HepG2 (cell line): Measurements from ENCODE around the gene MRNIP. TPM values are rescaled to one million over a fixed set of nuclear protein-coding genes. Genes with fewer than 3 reads are reported as not detected.

ENCODE experiments used
- ATRX ChIP-seq: sonication (generic); formaldehyde crosslinking; IDR thresholded peaks from 2 replicates; pipeline ENCODE4 v1.4.0; 2020; ENCODE audit warnings: missing genetic modification reagents, borderline replicate concordance
- BCL6 ChIP-seq: IDR thresholded peaks from 2 replicates; pipeline ENCODE4 v1.6.1; 2016; ENCODE audit warnings: missing genetic modification reagents, missing compliant biosample characterization
- CC2D1A ChIP-seq: sonication (generic); formaldehyde crosslinking; IDR thresholded peaks from 2 replicates; pipeline ENCODE4 v1.8.1; 2023; ENCODE audit warnings: mild to moderate bottlenecking, missing genetic modification reagents
- CREBL2 ChIP-seq: sonication (generic); formaldehyde crosslinking; IDR thresholded peaks from 2 replicates; pipeline ENCODE4 v1.8.1; 2023; ENCODE audit warnings: missing genetic modification reagents, mild to moderate bottlenecking, borderline replicate concordance
- DBP ChIP-seq: sonication (generic); formaldehyde crosslinking; IDR thresholded peaks from 2 replicates; pipeline ENCODE4 v1.4.0; 2020; ENCODE audit warnings: missing genetic modification reagents; ENCODE audit errors: not compliant biosample characterization
- FOSL1 ChIP-seq: sonication (generic); formaldehyde crosslinking; IDR thresholded peaks from 2 replicates; pipeline ENCODE4 v1.9.0; 2021; ENCODE audit warnings: missing genetic modification reagents, borderline replicate concordance
- HCFC1 ChIP-seq: fragments of 150-350 bp; IDR thresholded peaks from 2 replicates; pipeline ENCODE4 v1.6.1; 2014; ENCODE audit warnings: low read depth, low read length
- HDAC2 ChIP-seq: sonication (generic); formaldehyde crosslinking; IDR thresholded peaks from 2 replicates; pipeline ENCODE4 v1.4.0; 2020; ENCODE audit warnings: missing genetic modification reagents
- IKZF1 ChIP-seq: fragments of 450-650 bp; IDR thresholded peaks from 2 replicates; pipeline ENCODE4 v1.7.1; 2016
- IKZF5 ChIP-seq: IDR thresholded peaks from 2 replicates; pipeline ENCODE4 v1.6.1; 2018; ENCODE audit warnings: missing genetic modification reagents, mild to moderate bottlenecking, missing compliant biosample characterization
- IRF1 ChIP-seq: sonication (generic); formaldehyde crosslinking; IDR thresholded peaks from 2 replicates; pipeline ENCODE4 v1.4.0; 2020; ENCODE audit warnings: low read depth, mild to moderate bottlenecking, missing genetic modification reagents
- KDM5B ChIP-seq: sonication (generic); formaldehyde crosslinking; IDR thresholded peaks from 2 replicates; pipeline ENCODE4 v1.4.0; 2020; ENCODE audit warnings: missing genetic modification reagents, mild to moderate bottlenecking, borderline replicate concordance
- KLF16 ChIP-seq, 2 experiments: sonication (generic) in 1 of 2; formaldehyde crosslinking in 1 of 2; IDR thresholded peaks; 2 replicates each; pipeline versions ENCODE4 v1.6.1 to v1.8.0; 2016 to 2023; ENCODE audit warnings: missing genetic modification reagents in 2 of 2, missing compliant biosample characterization in 1 of 2
- NCOA1 ChIP-seq: sonication (generic); formaldehyde crosslinking; IDR thresholded peaks from 2 replicates; pipeline ENCODE4 v1.9.0; 2021; ENCODE audit warnings: missing genetic modification reagents
- PAX8 ChIP-seq: sonication (generic); formaldehyde crosslinking; IDR thresholded peaks from 2 replicates; pipeline ENCODE4 v1.8.0; 2022; ENCODE audit warnings: mild to moderate bottlenecking, missing genetic modification reagents, borderline replicate concordance
- RFXAP ChIP-seq: sonication (generic); formaldehyde crosslinking; IDR thresholded peaks from 2 replicates; pipeline ENCODE4 v1.4.0; 2020; ENCODE audit warnings: missing genetic modification reagents, borderline replicate concordance
- YEATS4 ChIP-seq: sonication (generic); formaldehyde crosslinking; IDR thresholded peaks from 2 replicates; pipeline ENCODE4 v1.4.0; 2020; ENCODE audit warnings: missing genetic modification reagents, borderline replicate concordance
- ZKSCAN5 ChIP-seq: sonication (generic); formaldehyde crosslinking; IDR thresholded peaks from 2 replicates; pipeline ENCODE4 v1.5.1; 2020; ENCODE audit warnings: mild to moderate bottlenecking, missing genetic modification reagents
- ZMYM3 ChIP-seq: sonication (generic); formaldehyde crosslinking; IDR thresholded peaks from 2 replicates; pipeline ENCODE4 v1.5.1; 2020; ENCODE audit warnings: mild to moderate bottlenecking, missing genetic modification reagents
- ZNF10 ChIP-seq: sonication (generic); formaldehyde crosslinking; IDR thresholded peaks from 2 replicates; pipeline ENCODE4 v1.4.0; 2020; ENCODE audit warnings: mild to moderate bottlenecking, low read depth, missing genetic modification reagents, borderline replicate concordance
- ZNF143 ChIP-seq: sonication (generic); formaldehyde crosslinking; IDR thresholded peaks from 2 replicates; pipeline ENCODE4 v1.4.0; 2020; ENCODE audit warnings: missing genetic modification reagents
- ZNF230 ChIP-seq: sonication (generic); formaldehyde crosslinking; IDR thresholded peaks from 2 replicates; pipeline ENCODE4 v1.4.0; 2020; ENCODE audit warnings: mild to moderate bottlenecking, missing genetic modification reagents
- ZNF264 ChIP-seq: sonication (generic); formaldehyde crosslinking; IDR thresholded peaks from 2 replicates; pipeline ENCODE4 v1.4.0; 2020; ENCODE audit warnings: missing genetic modification reagents
- ZNF33A ChIP-seq: sonication (generic); formaldehyde crosslinking; IDR thresholded peaks from 2 replicates; pipeline ENCODE4 v1.5.1; 2020; ENCODE audit warnings: missing genetic modification reagents, mild to moderate bottlenecking, moderate library complexity, borderline replicate concordance
- ZNF367 ChIP-seq: sonication (generic); formaldehyde crosslinking; IDR thresholded peaks from 2 replicates; pipeline ENCODE4 v1.4.0; 2020; ENCODE audit warnings: missing genetic modification reagents, borderline replicate concordance
- ZNF543 ChIP-seq: sonication (generic); formaldehyde crosslinking; IDR thresholded peaks from 2 replicates; pipeline ENCODE4 v1.4.0; 2020; ENCODE audit warnings: mild to moderate bottlenecking, missing genetic modification reagents
- ZNF660 ChIP-seq: sonication (generic); formaldehyde crosslinking; IDR thresholded peaks from 2 replicates; pipeline ENCODE4 v1.5.1; 2020; ENCODE audit warnings: mild to moderate bottlenecking, low read depth, missing genetic modification reagents, borderline replicate concordance
- ZSCAN22 ChIP-seq: sonication (generic); formaldehyde crosslinking; IDR thresholded peaks from 2 replicates; pipeline ENCODE4 v1.4.0; 2020; ENCODE audit warnings: mild to moderate bottlenecking, missing genetic modification reagents
- polyA plus RNA-seq, 8 experiments: library from polyadenylated mRNA; depleted of rRNA in 3 of 8; stranded (reverse) in 7 of 8; unstranded in 1 of 8; fragments of >200 nt; fragmentation: Illumina TruSeq in 4 of 8; extraction: Trizol in 4 of 8; gene quantifications; 2 replicates each; pipeline versions ENCODE4 v1.2.1 to v1.2.3, GENCODE V29; 2011 to 2016; ENCODE audit warnings: low read depth in 4 of 8, missing spikeins in 1 of 8, mixed read lengths in 1 of 8; ENCODE audit not compliant: insufficient read depth in 1 of 8
- total RNA-seq, 5 experiments: library from RNA; depleted of rRNA; stranded (reverse); fragments of >200 nt; fragmentation: Illumina TruSeq; extraction: Trizol; gene quantifications; 2 replicates each; pipeline ENCODE4 v1.2.3, GENCODE V29; 2016; ENCODE audit warnings: low read depth in 1 of 5

The MRNIP gene
- total and polyA plus RNA-seq, 2 of the 13 experiments (the other 11 are each of a cell fraction or from before 2014, with no cell fraction given): 15.5 to 34.1 TPM

GRCh38 chr5:179819296-179820126 is 39.1 kb downstream of the MRNIP start (continued):
- TF ChIP-seq PAX8 (CRISPR knock-in tag): no peak
- TF ChIP-seq ZSCAN22 (CRISPR knock-in tag): no peak
- no peak for TF ChIP-seq IKZF1
- TF ChIP-seq YEATS4 (CRISPR knock-in tag): peak; percentile 57; the same call in 1 of the 2 replicates
- TF ChIP-seq ZNF543: 0 out of 2 replicates have a peak, but pooled peaks have one; percentile 23
- 0 out of 2 replicates have a peak, but pooled peaks have one; percentile 2 for TF ChIP-seq IRF1 (CRISPR knock-in tag)
- TF ChIP-seq KDM5B: peak; percentile 70; the same call in 1 of the 2 replicates
- no peak for TF ChIP-seq ZNF10 (CRISPR knock-in tag)
- TF ChIP-seq KLF16 (CRISPR knock-in tag; IDR thresholded peaks at IDR 0.05): 0 out of 4 replicates have a peak, but pooled peaks of 1 of the 2 experiments have one; percentile 47
- TF ChIP-seq ZNF367: no peak; the same call in 1 of the 2 replicates
- TF ChIP-seq HDAC2 (CRISPR knock-in tag): 0 out of 2 replicates have a peak, but pooled peaks have one; percentile 9
- TF ChIP-seq ZNF33A (CRISPR knock-in tag): no peak
- TF ChIP-seq FOSL1 (CRISPR knock-in tag): peak; percentile 67; the same call in 1 of the 2 replicates
- TF ChIP-seq ZNF143: no peak; the same call in 1 of the 2 replicates
- peak; percentile 18; the same call in 1 of the 2 replicates for TF ChIP-seq IKZF5
- TF ChIP-seq ZNF264: no peak; the same call in 1 of the 2 replicates
- no peak; the same call in 1 of the 2 replicates for TF ChIP-seq ZNF660 (CRISPR knock-in tag)
- no peak for TF ChIP-seq HCFC1
- peak; percentile 24; the same call in 1 of the 2 replicates for TF ChIP-seq RFXAP (CRISPR knock-in tag)
- no peak for TF ChIP-seq NCOA1 (CRISPR knock-in tag)
- no peak for TF ChIP-seq BCL6 (CRISPR knock-in tag)
- no peak for TF ChIP-seq ZKSCAN5
- TF ChIP-seq DBP (CRISPR knock-in tag): no peak
- no peak for TF ChIP-seq CREBL2 (CRISPR knock-in tag)
- TF ChIP-seq ZMYM3: no peak; the same call in 1 of the 2 replicates
- no peak for TF ChIP-seq ATRX (CRISPR knock-in tag)
- TF ChIP-seq CC2D1A (CRISPR knock-in tag): no peak
- TF ChIP-seq ZNF230: no peak; the same call in 1 of the 2 replicates
